Activated CD4-positive, alpha-beta T cell treated with anti-CD3 and anti-CD28 coated beads, Interleukin-2, Interleukin-6, amounts not matched to agents 100 ng/mL and 50 ng/mL, durations not matched to agents 16 hours and 8 hours (primary cell): ENCODE results near the gene MAGOH.
"Not testable (repeated sequence)": the region's sequence is repeated elsewhere in the genome, so short reads cannot be mapped to it uniquely, and the experiment has no call there.

Source experiments
- DNase-seq: peaks from one replicate; pipeline ENCODE4 v3.0.0-alpha.2; 2020

Gene MAGOH

GRCh38 chr1:53238197-53239155 is at the start of gene MAGOH:
MAGOH (minus strand) TSS chr1:53238518; CDS start chr1:53238448, 70 bp downstream.
- DNase-seq = peak; percentile 97

GRCh38 chr1:53286955-53287354 is 48.6 kb upstream of the MAGOH start:
- no peak for DNase-seq

GRCh38 chr1:53285969-53286760 is 47.8 kb upstream of the MAGOH start:
- peak; percentile 21 for DNase-seq

- no peak for DNase-seq
Measured at GRCh38 chr1:53285546-53285945, 47.2 kb upstream of the MAGOH start.

GRCh38 chr1:53284224-53285020 is 46.1 kb upstream of the MAGOH start:
- no peak for DNase-seq

GRCh38 chr1:53283156-53283555 is 44.8 kb upstream of the MAGOH start:
- DNase-seq = not testable (repeated sequence)

- DNase-seq = no peak
Measured at GRCh38 chr1:53281133-53281532, 42.8 kb upstream of the MAGOH start.

- DNase-seq = no peak
Measured at GRCh38 chr1:53280496-53280895, 42.2 kb upstream of the MAGOH start.

- no peak for DNase-seq
Measured at GRCh38 chr1:53279296-53280200, 41.2 kb upstream of the MAGOH start.

- DNase-seq = peak; percentile 56
Measured at GRCh38 chr1:53278298-53278725, 40.0 kb upstream of the MAGOH start.

GRCh38 chr1:53277326-53277725 is 39.0 kb upstream of the MAGOH start:
- no peak for DNase-seq

GRCh38 chr1:53276902-53277281 is 38.6 kb upstream of the MAGOH start:
- no peak for DNase-seq

GRCh38 chr1:53276153-53276901 is 38.0 kb upstream of the MAGOH start:
- DNase-seq = no peak

GRCh38 chr1:53275566-53275965 is 37.2 kb upstream of the MAGOH start:
- no peak for DNase-seq

- DNase-seq = no peak
Measured at GRCh38 chr1:53274541-53275185, 36.3 kb upstream of the MAGOH start.

GRCh38 chr1:53274026-53274425 is 35.7 kb upstream of the MAGOH start:
- DNase-seq = no peak

GRCh38 chr1:53273526-53273925 is 35.2 kb upstream of the MAGOH start:
- no peak for DNase-seq

GRCh38 chr1:53272349-53272748 is 34.0 kb upstream of the MAGOH start:
- DNase-seq = no peak

GRCh38 chr1:53271446-53272090 is 33.2 kb upstream of the MAGOH start:
- no peak for DNase-seq

GRCh38 chr1:53270873-53271272 is 32.6 kb upstream of the MAGOH start:
- DNase-seq = no peak
